GM19099 (cell line): ENCODE data around the gene ATM.

ENCODE experiments used
- POLR2A ChIP-seq: IDR thresholded peaks from 3 replicates; pipeline ENCODE4 v1.6.1; 2011; ENCODE audit warnings: low read depth; ENCODE audit not compliant: insufficient read length; ENCODE audit errors: extremely low read depth

ATM gene

GRCh38 chr11:108316061-108316460 is 93.2 kb downstream of the ATM start:
- TF ChIP-seq POLR2A, result no peak

GRCh38 chr11:108319541-108320145 is 96.8 kb downstream of the ATM start:
- TF ChIP-seq POLR2A, result no peak

DNA sequence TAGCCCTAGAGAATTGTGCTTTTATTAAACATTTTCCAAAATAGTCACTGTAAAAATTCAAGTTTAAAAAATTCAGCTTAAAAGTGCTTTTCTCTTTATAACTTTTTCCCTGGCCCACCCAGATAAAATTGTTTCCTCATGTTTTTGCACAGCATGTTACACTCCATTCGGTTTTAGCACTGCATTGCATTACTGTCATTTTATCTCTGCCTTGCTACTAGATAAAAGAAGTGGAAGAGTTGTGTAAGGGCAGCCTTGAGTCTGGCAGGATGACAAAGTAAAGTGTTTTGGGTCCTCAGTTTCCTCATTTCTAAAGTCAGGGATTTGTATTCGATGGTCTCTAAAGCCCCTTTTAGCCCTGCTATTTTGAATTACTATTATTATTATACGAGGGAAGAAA is 99.8 kb downstream of the ATM start:
- no peak for TF ChIP-seq POLR2A

GRCh38 chr11:108324587-108324986 is 101.7 kb downstream of the ATM start:
- TF ChIP-seq POLR2A, result no peak

GRCh38 chr11:108333403-108333899 is 110.6 kb downstream of the ATM start:
- no peak for TF ChIP-seq POLR2A

GRCh38 chr11:108338750-108339149 is 115.9 kb downstream of the ATM start:
- TF ChIP-seq POLR2A, result no peak

DNA sequence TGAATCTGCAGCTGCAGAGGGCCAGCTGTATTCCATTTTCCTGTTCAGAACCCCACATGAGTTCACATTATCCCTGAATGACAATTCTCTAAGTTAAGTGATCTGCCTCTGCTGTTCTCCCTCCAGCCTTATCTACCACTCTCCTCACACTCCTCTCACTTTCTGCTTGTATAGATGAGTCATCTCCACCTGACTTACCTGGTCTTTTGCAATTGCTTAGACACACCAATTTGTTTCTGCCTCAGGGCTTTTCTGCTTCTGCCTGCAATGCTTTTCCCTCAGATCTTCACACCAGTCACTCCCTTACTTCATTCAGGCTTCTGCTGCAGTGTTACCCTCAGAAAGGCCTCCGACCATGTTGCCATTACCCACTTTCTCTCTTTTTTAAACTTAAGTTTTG is 118.1 kb downstream of the ATM start:
- no peak for TF ChIP-seq POLR2A

GRCh38 chr11:108341654-108342053 is 118.8 kb downstream of the ATM start:
- TF ChIP-seq POLR2A, result no peak

GRCh38 chr11:108343714-108344113 is 120.8 kb downstream of the ATM start:
- no peak for TF ChIP-seq POLR2A

DNA sequence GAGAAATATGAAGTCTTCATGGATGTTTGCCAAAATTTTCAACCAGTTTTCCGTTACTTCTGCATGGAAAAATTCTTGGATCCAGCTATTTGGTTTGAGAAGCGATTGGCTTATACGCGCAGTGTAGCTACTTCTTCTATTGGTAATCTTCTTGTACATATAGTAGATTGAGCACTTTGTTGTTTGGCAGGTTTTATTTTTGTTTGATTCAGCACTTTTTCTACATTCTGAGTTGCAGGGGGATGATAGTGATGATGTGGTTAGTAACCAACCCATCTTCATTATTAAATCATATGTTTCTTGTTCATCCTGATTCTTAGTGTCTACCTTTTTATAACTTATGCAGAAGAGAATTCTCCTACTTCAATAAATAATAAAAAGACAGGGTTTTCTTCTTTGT is 122.9 kb downstream of the ATM start:
- TF ChIP-seq POLR2A, result no peak

- TF ChIP-seq POLR2A, result no peak
Measured at GRCh38 chr11:108346451-108346850, 123.6 kb downstream of the ATM start.

GRCh38 chr11:108351468-108351867 is 128.6 kb downstream of the ATM start:
- TF ChIP-seq POLR2A, result no peak

- no peak for TF ChIP-seq POLR2A
Measured at GRCh38 chr11:108364159-108364558, 141.3 kb downstream of the ATM start.

DNA sequence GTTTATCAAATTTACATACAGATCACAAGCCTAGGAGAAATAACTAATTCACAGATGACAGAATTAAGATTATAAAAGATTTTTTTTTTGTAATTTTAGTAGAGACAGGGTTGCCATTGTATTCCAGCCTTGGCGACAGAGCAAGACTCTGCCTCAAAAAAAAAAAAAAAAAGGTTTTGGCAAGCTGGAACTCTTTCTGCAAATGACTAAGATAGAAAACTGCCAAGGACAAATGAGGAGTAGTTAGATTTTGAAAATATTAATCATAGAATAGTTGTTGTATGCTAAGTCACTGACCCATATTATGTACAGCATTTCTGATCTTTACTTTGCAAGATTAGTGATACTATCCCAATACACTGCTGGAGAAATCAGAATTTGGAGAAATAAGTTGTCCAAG is 145.3 kb downstream of the ATM start:
- TF ChIP-seq POLR2A, result no peak

DNA sequence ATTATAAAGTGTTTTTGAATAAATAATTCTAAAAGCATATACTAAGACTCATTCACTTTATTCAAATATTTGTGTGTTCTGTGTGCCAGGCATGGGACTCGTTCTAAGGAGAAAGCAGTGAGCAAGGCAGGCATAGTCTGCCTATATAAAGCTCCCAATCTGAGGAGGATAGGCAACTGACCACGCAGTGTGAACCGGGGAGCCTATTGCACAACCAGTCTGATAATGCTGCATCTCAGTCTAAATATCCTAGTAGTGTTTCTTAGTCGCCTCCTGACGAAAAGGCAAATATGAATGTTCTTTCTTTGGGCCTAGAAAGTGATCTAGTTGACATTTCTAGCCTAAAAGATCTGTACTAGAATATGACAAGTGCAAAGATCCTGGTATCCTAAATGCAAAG is 146.2 kb downstream of the ATM start:
- no peak for TF ChIP-seq POLR2A

DNA sequence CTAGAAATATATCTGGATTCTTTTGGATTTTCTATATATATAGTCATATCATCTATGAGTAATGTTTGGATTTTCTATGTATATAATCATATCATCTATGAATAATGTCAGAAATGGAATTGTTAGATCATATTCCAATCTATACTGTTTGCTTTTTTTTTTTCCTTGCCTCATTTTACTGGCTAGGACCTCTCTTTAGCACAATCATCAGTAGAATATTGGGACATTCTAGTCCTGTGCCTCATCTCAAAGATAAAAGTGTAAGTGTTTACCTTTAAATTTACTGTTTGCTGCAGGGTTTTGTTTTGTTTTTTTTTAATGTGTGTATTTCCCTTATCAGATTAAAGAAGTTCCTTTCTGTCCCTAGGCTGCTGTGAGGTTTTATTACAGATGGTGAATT is 147.4 kb downstream of the ATM start:
- no peak for TF ChIP-seq POLR2A

GRCh38 chr11:108370990-108371389 is 148.1 kb downstream of the ATM start:
- no peak for TF ChIP-seq POLR2A
